HEK293 (cell line): Measurements from ENCODE around the gene ARHGAP4.

ENCODE experiments used
- CTCF ChIA-PET: fragments of 350-600 bp; formaldehyde crosslinking; extraction: SDS; loops from one replicate; lab custom pipeline; 2021; ENCODE audit warnings: antibody characterized with exemption; lab: Yijun Ruan, JAX
- POLR2A ChIA-PET: fragments of 300-600 bp; formaldehyde crosslinking; extraction: SDS; loops from one replicate; lab custom pipeline; 2020; ENCODE audit warnings: antibody characterized with exemption, inconsistent platforms; lab: Yijun Ruan, JAX
- H3K27ac ChIP-seq: fragments of 200-500 bp; sonication (Bioruptor generic); 2 replicates; pipeline ENCODE4 v1.5.1; 2014; ENCODE audit warnings: low read depth, low read length, control low read depth, inconsistent platforms; ENCODE audit errors: extremely low read depth
- H3K36me3 ChIP-seq, 2 experiments: fragments of 200-500 bp in 1 of 2; sonication (Bioruptor generic) in 1 of 2; 1 replicate in 1 of 2; 2 replicates in 1 of 2; pipeline ENCODE4 v1.5.1; 2014 to 2017; ENCODE audit warnings: inconsistent platforms in 2 of 2, low read length in 2 of 2; ENCODE audit not compliant: control insufficient read depth in 2 of 2, insufficient read depth in 1 of 2
- H3K4me1 ChIP-seq: fragments of 200-500 bp; sonication (Bioruptor generic); 2 replicates; pipeline ENCODE4 v1.5.1; 2014; ENCODE audit warnings: mild to moderate bottlenecking, low read length, inconsistent platforms; ENCODE audit not compliant: control insufficient read depth, insufficient read depth
- H3K4me3 ChIP-seq: 2 replicates; pipeline ENCODE4 v1.5.1; 2011; ENCODE audit warnings: low read depth, mild to moderate bottlenecking, control low read depth, low read length, moderate library complexity
- H3K9me3 ChIP-seq: fragments of 200-500 bp; sonication (Bioruptor generic); 2 replicates; pipeline ENCODE4 v1.5.1; 2014; ENCODE audit warnings: low read depth, low read length, inconsistent platforms; ENCODE audit not compliant: control insufficient read depth, insufficient read depth
- EGR2 ChIP-seq: fragments of 450-650 bp; formaldehyde crosslinking; IDR thresholded peaks from 2 replicates; pipeline ENCODE4 v1.5.1; 2016; ENCODE audit warnings: low read depth, missing biosample characterization, missing genetic modification characterization
- HIC1 ChIP-seq: fragments of 450-650 bp; formaldehyde crosslinking; IDR thresholded peaks from 2 replicates; pipeline ENCODE4 v1.5.1; 2016; ENCODE audit warnings: missing biosample characterization, missing genetic modification characterization
- HOXD13 ChIP-seq: sonication (generic); formaldehyde crosslinking; IDR thresholded peaks from 2 replicates; pipeline ENCODE4 v1.8.0; 2022; ENCODE audit warnings: missing genetic modification reagents, borderline replicate concordance
- KLF1 ChIP-seq: fragments of 450-650 bp; formaldehyde crosslinking; IDR thresholded peaks from 2 replicates; pipeline ENCODE4 v1.5.1; 2016; ENCODE audit warnings: missing biosample characterization, missing genetic modification characterization
- KLF9 ChIP-seq: fragments of 450-650 bp; formaldehyde crosslinking; IDR thresholded peaks from 2 replicates; pipeline ENCODE4 v1.5.1; 2016; ENCODE audit warnings: missing biosample characterization, missing genetic modification characterization, low read depth
- MEIS1 ChIP-seq: sonication (generic); formaldehyde crosslinking; IDR thresholded peaks from 2 replicates; pipeline ENCODE4 v1.8.1; 2022; ENCODE audit warnings: missing genetic modification reagents, mild to moderate bottlenecking, borderline replicate concordance
- ZBTB20 ChIP-seq: fragments of 450-650 bp; formaldehyde crosslinking; IDR thresholded peaks from 2 replicates; pipeline ENCODE4 v1.5.1; 2016; ENCODE audit warnings: missing biosample characterization, missing genetic modification characterization
- ZFHX2 ChIP-seq: fragments of 450-650 bp; formaldehyde crosslinking; conservative IDR thresholded peaks from 2 replicates; pipeline ENCODE4 v1.5.1; 2016; ENCODE audit warnings: missing biosample characterization, missing genetic modification characterization
- ZNF10 ChIP-seq: fragments of 450-650 bp; formaldehyde crosslinking; IDR thresholded peaks from 2 replicates; pipeline ENCODE4 v1.5.1; 2017; ENCODE audit warnings: missing biosample characterization, missing genetic modification characterization
- ZNF157 ChIP-seq: fragments of 450-650 bp; formaldehyde crosslinking; IDR thresholded peaks from 2 replicates; pipeline ENCODE4 v1.5.1; 2016; ENCODE audit warnings: missing biosample characterization, missing genetic modification characterization
- ZNF18 ChIP-seq: fragments of 450-650 bp; formaldehyde crosslinking; IDR thresholded peaks from 2 replicates; pipeline ENCODE4 v1.5.1; 2016; ENCODE audit warnings: missing biosample characterization, missing genetic modification characterization
- ZNF223 ChIP-seq: fragments of 450-650 bp; formaldehyde crosslinking; IDR thresholded peaks from 2 replicates; pipeline ENCODE4 v1.5.1; 2016; ENCODE audit warnings: missing biosample characterization, missing genetic modification characterization
- ZNF354C ChIP-seq: fragments of 450-650 bp; formaldehyde crosslinking; IDR thresholded peaks from 2 replicates; pipeline ENCODE4 v1.5.1; 2016; ENCODE audit warnings: missing biosample characterization, missing genetic modification characterization, low read depth, borderline replicate concordance
- ZNF549 ChIP-seq: fragments of 450-650 bp; IDR thresholded peaks from 2 replicates; pipeline ENCODE4 v1.5.1; 2018; ENCODE audit warnings: missing biosample characterization, missing genetic modification characterization, mild to moderate bottlenecking, inconsistent platforms, moderate library complexity
- ZNF555 ChIP-seq: fragments of 450-650 bp; formaldehyde crosslinking; conservative IDR thresholded peaks from 2 replicates; pipeline ENCODE4 v1.5.1; 2017; ENCODE audit warnings: missing biosample characterization, mild to moderate bottlenecking, missing genetic modification characterization, inconsistent platforms
- ZNF610 ChIP-seq: fragments of 450-650 bp; formaldehyde crosslinking; IDR thresholded peaks from 2 replicates; pipeline ENCODE4 v1.5.1; 2016; ENCODE audit warnings: missing biosample characterization, missing genetic modification characterization, borderline replicate concordance
- ZNF624 ChIP-seq: fragments of 450-650 bp; formaldehyde crosslinking; IDR thresholded peaks from 2 replicates; pipeline ENCODE4 v1.5.1; 2017; ENCODE audit warnings: missing biosample characterization, missing genetic modification characterization
- ZNF654 ChIP-seq: fragments of 450-650 bp; formaldehyde crosslinking; IDR thresholded peaks from 2 replicates; pipeline ENCODE4 v1.5.1; 2016; ENCODE audit warnings: low read depth, missing biosample characterization, missing genetic modification characterization
- TF ChIP-seq, protein P1 (sequence below): fragments of 450-650 bp; IDR thresholded peaks from 2 replicates; pipeline ENCODE4 v1.5.1; 2018; ENCODE audit warnings: missing biosample characterization, mild to moderate bottlenecking, missing genetic modification characterization
- TF ChIP-seq, protein P2 (sequence below): fragments of 450-650 bp; formaldehyde crosslinking; IDR thresholded peaks from 2 replicates; pipeline ENCODE4 v1.5.1; 2017; ENCODE audit warnings: missing biosample characterization, missing genetic modification characterization

ARHGAP4 gene

DNA sequence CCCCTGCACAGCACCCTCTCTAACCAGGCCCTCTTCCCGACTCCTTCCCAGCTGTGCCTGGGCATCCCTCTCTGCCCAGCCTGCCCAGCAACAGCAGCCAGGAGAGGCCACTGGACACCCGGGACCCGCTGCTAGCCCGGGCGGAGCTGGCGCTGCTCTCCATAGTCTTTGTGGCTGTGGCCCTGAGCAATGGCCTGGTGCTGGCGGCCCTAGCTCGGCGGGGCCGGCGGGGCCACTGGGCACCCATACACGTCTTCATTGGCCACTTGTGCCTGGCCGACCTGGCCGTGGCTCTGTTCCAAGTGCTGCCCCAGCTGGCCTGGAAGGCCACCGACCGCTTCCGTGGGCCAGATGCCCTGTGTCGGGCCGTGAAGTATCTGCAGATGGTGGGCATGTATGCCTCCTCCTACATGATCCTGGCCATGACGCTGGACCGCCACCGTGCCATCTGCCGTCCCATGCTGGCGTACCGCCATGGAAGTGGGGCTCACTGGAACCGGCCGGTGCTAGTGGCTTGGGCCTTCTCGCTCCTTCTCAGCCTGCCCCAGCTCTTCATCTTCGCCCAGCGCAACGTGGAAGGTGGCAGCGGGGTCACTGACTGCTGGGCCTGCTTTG, 20.5 kb downstream of the ARHGAP4 start:
- ChIA-PET POLR2A (no interaction called here), CTCF (no interaction called here)
- Histone ChIP-seq H3K27ac (no peak overlapping the region), H3K4me3 (no peak overlapping the region), H3K9me3 (no peaks in the 10 kb centered on the region), H3K36me3 (no peaks in the 10 kb centered on the region), H3K4me1 (no peaks in the 10 kb centered on the region)
- TF ChIP-seq ZNF654: no peak
- TF ChIP-seq ZNF157 (tag by site-specific recombination): no peak
- no peak for TF ChIP-seq ZNF549 (tag by site-specific recombination)
- 0 out of 2 replicates have a peak, but pooled peaks have one; percentile 11 for TF ChIP-seq HIC1 (tag by site-specific recombination)
- TF ChIP-seq, all 188 proteins: peak for 1

DNA sequence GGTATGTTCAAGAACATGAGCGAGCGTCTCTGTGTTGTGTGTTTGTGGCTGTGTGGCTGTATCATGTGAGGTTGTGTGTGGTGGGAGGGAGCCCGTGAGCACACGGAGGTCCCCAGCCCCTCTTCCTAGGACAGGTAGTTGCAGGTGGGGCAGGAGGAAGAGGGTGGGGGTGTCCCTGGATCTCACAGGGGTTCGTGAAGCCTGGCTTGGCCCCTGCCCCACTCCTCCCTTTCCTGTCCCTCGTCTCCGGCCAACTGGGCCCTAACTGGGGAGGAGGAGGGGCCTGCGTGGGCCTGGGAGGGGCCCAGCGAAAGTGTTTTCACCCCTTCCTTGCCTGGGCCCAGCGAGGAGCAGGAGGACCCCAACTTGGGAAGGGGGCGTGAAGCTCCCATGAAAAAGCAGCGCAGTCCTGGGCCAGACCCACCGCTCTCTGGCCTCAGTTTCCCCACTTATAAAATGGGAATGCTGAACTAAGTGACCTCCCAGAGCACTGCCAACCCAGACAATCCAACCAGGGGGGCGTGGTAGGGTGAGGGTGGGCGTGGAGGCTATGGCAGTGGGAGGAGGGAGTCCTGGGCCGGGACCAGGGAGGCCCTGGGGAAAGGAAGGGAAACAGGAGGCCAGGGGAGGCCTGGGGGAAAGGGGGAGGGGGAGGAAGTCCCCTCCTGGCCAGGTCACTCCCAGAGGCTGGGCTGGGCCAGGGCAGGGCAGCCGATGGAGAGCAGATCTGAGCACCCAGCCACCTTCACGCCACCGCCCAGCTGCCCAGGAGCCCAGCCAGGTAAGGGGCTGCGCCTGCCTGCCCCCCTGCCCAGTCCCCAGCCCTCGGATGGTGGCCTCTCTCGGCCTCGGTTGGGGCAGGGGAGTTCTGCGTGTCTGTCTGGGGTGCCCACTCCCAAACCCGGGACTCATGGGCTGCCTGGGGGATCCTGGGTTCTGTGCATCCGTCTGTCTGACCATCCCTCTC, 21.8 kb downstream of the ARHGAP4 start, which contains the start of gene AVPR2:
Gene AVPR2, plus strand, starts transcription at position 683 of the 967 bp plus-strand sequence. CDS start 473 bp downstream, outside the sequence.
- Histone ChIP-seq H3K4me3 (no peak within 1 kb of the TSS), H3K9me3 (no peaks in the 10 kb centered on the region; the same call in 1 of the 2 replicates), H3K36me3 (no peaks in the 10 kb centered on the region), H3K4me1 (no peaks in the 10 kb centered on the region), H3K27ac (no peak within 1 kb of the TSS)
- ChIA-PET CTCF (no interaction called here), POLR2A (no interaction called here)
- TF ChIP-seq ZNF610 (tag by site-specific recombination) (no peak), KLF9 (tag by site-specific recombination) (peak; percentile 64), ZFHX2 (tag by site-specific recombination) (peak; percentile 46; the same call in 1 of the 2 replicates), ZNF624 (tag by site-specific recombination) (no peak), KLF1 (peak; percentile 74)

DNA sequence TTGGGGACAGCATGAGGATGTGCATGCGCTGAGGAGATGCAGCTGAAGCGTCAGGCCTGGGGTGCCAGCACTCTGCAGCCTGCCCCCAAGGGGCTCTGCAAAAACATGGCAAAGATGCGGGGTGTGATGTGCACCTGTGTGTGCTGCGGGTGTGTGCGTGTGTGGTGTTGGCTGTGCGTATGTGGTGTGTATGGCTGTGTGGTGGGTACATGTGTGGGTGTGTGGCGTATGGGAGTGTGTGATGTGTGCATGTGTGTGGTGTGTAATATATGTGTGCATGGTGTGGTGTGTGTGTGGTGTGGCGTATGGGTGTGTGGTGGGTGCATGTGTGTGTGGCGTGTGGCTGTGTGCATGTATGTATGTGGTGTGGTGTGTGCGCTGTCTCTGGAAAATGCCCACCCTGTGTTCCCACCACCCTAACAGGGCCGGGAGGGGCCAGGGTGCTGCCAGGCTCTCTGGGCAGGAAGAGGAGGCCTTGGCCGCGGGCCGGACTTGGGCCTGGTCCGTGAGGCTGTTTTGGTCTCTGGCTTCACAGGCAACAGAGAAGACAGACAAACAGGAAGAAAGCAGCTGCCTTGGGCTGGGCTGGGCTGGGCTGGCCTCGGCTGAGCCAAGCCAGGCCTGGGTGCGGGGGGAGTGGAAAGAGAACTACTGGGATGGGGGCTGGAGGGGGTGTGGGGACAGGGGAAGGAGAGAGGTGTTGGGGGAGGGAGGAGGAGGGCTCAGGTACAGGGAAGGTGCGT, 22.7 kb downstream of the ARHGAP4 start:
- Histone ChIP-seq H3K27ac (no peak overlapping the region), H3K4me3 (no peak overlapping the region), H3K4me1 (no peaks in the 10 kb centered on the region), H3K9me3 (no peaks in the 10 kb centered on the region; the same call in 1 of the 2 replicates), H3K36me3 (no peaks in the 10 kb centered on the region)
- POLR2A ChIA-PET: no interaction called here
- CTCF ChIA-PET: no interaction called here
- TF ChIP-seq ZNF354C (tag by site-specific recombination) (no peak), HOXD13 (CRISPR knock-in tag) (no peak), ZNF18 (tag by site-specific recombination) (no peak), EGR2 (tag by site-specific recombination) (peak; percentile 52; the same call in 1 of the 2 replicates), ZFHX2 (tag by site-specific recombination) (peak; percentile 53), ZBTB20 (tag by site-specific recombination) (peak; percentile 17; the same call in 1 of the 2 replicates), ZNF10 (tag by site-specific recombination) (no peak), ZNF223 (tag by site-specific recombination) (no peak), MEIS1 (CRISPR knock-in tag) (no peak), ZNF555 (no peak)
- TF ChIP-seq, protein P1, sequence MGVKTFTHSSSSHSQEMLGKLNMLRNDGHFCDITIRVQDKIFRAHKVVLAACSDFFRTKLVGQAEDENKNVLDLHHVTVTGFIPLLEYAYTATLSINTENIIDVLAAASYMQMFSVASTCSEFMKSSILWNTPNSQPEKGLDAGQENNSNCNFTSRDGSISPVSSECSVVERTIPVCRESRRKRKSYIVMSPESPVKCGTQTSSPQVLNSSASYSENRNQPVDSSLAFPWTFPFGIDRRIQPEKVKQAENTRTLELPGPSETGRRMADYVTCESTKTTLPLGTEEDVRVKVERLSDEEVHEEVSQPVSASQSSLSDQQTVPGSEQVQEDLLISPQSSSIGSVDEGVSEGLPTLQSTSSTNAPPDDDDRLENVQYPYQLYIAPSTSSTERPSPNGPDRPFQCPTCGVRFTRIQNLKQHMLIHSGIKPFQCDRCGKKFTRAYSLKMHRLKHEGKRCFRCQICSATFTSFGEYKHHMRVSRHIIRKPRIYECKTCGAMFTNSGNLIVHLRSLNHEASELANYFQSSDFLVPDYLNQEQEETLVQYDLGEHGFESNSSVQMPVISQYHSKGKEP (tag by site-specific recombination): no peak
- TF ChIP-seq, protein P2, sequence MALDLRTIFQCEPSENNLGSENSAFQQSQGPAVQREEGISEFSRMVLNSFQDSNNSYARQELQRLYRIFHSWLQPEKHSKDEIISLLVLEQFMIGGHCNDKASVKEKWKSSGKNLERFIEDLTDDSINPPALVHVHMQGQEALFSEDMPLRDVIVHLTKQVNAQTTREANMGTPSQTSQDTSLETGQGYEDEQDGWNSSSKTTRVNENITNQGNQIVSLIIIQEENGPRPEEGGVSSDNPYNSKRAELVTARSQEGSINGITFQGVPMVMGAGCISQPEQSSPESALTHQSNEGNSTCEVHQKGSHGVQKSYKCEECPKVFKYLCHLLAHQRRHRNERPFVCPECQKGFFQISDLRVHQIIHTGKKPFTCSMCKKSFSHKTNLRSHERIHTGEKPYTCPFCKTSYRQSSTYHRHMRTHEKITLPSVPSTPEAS (tag by site-specific recombination): 0 out of 2 replicates have a peak, but pooled peaks have one; percentile 22
